Neural progenitor cell (in vitro differentiated cells): ENCODE results near the gene PPP1R2.

Experiments used
- CTCF ChIP-seq: fragments of 200-600 bp; sonication (generic); IDR thresholded peaks from 2 replicates; pipeline ENCODE4 v1.5.1; 2017; ENCODE audit warnings: antibody characterized with exemption, mild to moderate bottlenecking
- EZH2 ChIP-seq: fragments of 200-600 bp; sonication (generic); IDR thresholded peaks from 2 replicates; pipeline ENCODE4 v1.6.1; 2017; ENCODE audit warnings: antibody characterized with exemption, mild to moderate bottlenecking, moderate library complexity

DNA sequence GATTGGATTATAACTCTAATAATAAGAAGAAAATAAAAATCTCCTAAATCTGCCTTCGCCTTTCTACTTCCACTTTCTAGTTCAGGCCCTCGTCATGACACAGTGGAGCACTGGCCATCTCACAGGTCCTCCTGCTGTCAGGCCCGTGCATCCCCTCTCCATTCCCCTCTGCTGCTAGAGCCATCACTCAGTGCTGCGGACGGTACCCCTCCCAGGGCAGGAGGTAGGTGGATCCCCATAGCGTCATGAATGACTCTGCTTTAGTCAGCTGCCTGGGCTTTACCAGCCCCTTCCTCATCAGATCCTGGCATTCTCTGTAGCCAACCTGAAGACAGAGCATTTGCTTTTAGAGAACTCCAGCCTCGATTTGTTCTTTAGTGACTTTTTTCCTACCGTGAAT lies 12.0 kb upstream of the PPP1R2 start:
- TF ChIP-seq EZH2 (no peak), CTCF (no peak)
